Astrocyte (in vitro differentiated cells and primary cell): Measurements from ENCODE around the gene PLEKHH3. TPM values are rescaled to one million over a fixed set of nuclear protein-coding genes. Genes with fewer than 3 reads are reported as not detected.
A peak's percentile ranks its signal among the peaks of the same experiment; 100 is the strongest.

Source experiments
- DNase-seq: peaks from one replicate; pipeline ENCODE4 v3.0.0-alpha.2; 2010; ENCODE audit warnings: low read depth
- FAIRE-seq: peaks from 2 replicates; lab custom pipeline; 2011; peaks lifted over from hg19 to GRCh38; lab: Jason Lieb, UNC
- H2AFZ ChIP-seq: 2 replicates; pipeline ENCODE4 v1.6.0; 2012; ENCODE audit warnings: low read depth, low read length, inconsistent platforms
- H3K27ac ChIP-seq: 2 replicates; pipeline ENCODE4 v1.5.1; 2011; ENCODE audit warnings: low read depth, low read length, inconsistent platforms
- H3K27me3 ChIP-seq: 2 replicates; pipeline ENCODE4 v1.6.0; 2011; ENCODE audit warnings: low read length, inconsistent platforms; ENCODE audit not compliant: insufficient read depth
- H3K36me3 ChIP-seq: 2 replicates; pipeline ENCODE4 v1.5.1; 2011; ENCODE audit warnings: low read length, inconsistent platforms; ENCODE audit not compliant: insufficient read depth
- H3K4me1 ChIP-seq: 2 replicates; pipeline ENCODE4 v1.5.1; 2011; ENCODE audit warnings: low read length, inconsistent platforms; ENCODE audit not compliant: insufficient read depth
- H3K4me2 ChIP-seq: 2 replicates; pipeline ENCODE4 v1.6.0; 2012; ENCODE audit warnings: low read length, inconsistent platforms
- H3K4me3 ChIP-seq: 2 replicates; pipeline ENCODE4 v1.5.1; 2011; ENCODE audit warnings: low read depth, mild to moderate bottlenecking, low read length, inconsistent platforms; ENCODE audit not compliant: insufficient read depth
- H3K79me2 ChIP-seq: 2 replicates; pipeline ENCODE4 v1.6.0; 2012; ENCODE audit warnings: mild to moderate bottlenecking, low read length, inconsistent platforms; ENCODE audit not compliant: insufficient read depth
- H3K9ac ChIP-seq: 2 replicates; pipeline ENCODE4 v1.6.0; 2012; ENCODE audit warnings: mild to moderate bottlenecking, low read length, inconsistent platforms
- H3K9me3 ChIP-seq: 2 replicates; pipeline ENCODE4 v1.5.1; 2012; ENCODE audit warnings: low read depth, mild to moderate bottlenecking, low read length, inconsistent platforms; ENCODE audit not compliant: insufficient read depth
- H4K20me1 ChIP-seq: 2 replicates; pipeline ENCODE4 v1.6.0; 2012; ENCODE audit warnings: low read length, inconsistent platforms; ENCODE audit not compliant: insufficient read depth
- H3K27ac Mint-ChIP-seq: one replicate; pipeline ENCODE4 v1.8.0; 2021; ENCODE audit warnings: mild to moderate bottlenecking, mixed read lengths; ENCODE audit not compliant: unreplicated experiment
- H3K27me3 Mint-ChIP-seq: one replicate; pipeline ENCODE4 v1.8.0; 2021; ENCODE audit warnings: low read depth, mixed read lengths; ENCODE audit not compliant: unreplicated experiment
- H3K36me3 Mint-ChIP-seq: one replicate; pipeline ENCODE4 v1.8.0; 2021; ENCODE audit warnings: low read depth, mixed read lengths; ENCODE audit not compliant: unreplicated experiment
- H3K4me1 Mint-ChIP-seq: one replicate; pipeline ENCODE4 v1.8.0; 2021; ENCODE audit warnings: low read depth, mixed read lengths; ENCODE audit not compliant: unreplicated experiment
- H3K4me3 Mint-ChIP-seq: one replicate; pipeline ENCODE4 v1.8.0; 2021; ENCODE audit warnings: mild to moderate bottlenecking, moderate library complexity, mixed read lengths; ENCODE audit not compliant: unreplicated experiment
- H3K9me3 Mint-ChIP-seq: one replicate; pipeline ENCODE4 v1.8.0; 2021; ENCODE audit warnings: mild to moderate bottlenecking, mixed read lengths; ENCODE audit not compliant: unreplicated experiment
- CTCF ChIP-seq: IDR thresholded peaks from 2 replicates; pipeline ENCODE4 v1.5.1; 2011; ENCODE audit warnings: low read depth, mild to moderate bottlenecking, inconsistent platforms, low read length, moderate library complexity; ENCODE audit not compliant: insufficient read depth
- EZH2 ChIP-seq: IDR thresholded peaks from 2 replicates; pipeline ENCODE4 v1.6.1; 2012; ENCODE audit warnings: mild to moderate bottlenecking, low read length, inconsistent platforms; ENCODE audit not compliant: insufficient read depth
- total RNA-seq: library from RNA; stranded (reverse); gene quantifications from 2 replicates; pipeline ENCODE4 v1.2.1, GENCODE V29; 2021

PLEKHH3 gene
- total RNA-seq, 1 donor from 2014 or later: 14.5 TPM

GRCh38 chr17:42673885-42674754 lies 2.7 kb downstream of the PLEKHH3 start:
- H3K79me2 ChIP-seq: peaks cover 23% of the 10 kb centered on the region
- no peaks in the 10 kb centered on the region for H3K27me3 ChIP-seq
- H3K36me3 Mint-ChIP-seq: peaks cover 13% of the 10 kb centered on the region
- peaks cover 10% of the 10 kb centered on the region for H3K4me1 Mint-ChIP-seq
- peaks cover 6% of the 10 kb centered on the region for H3K27me3 Mint-ChIP-seq
- DNase-seq (peak; percentile 31), FAIRE-seq (no peak)
- H3K9me3 ChIP-seq: no peaks in the 10 kb centered on the region
- peak overlapping the region; percentile 41 for H2AFZ ChIP-seq
- no peak overlapping the region for H3K27ac ChIP-seq
- H3K4me3 ChIP-seq: peak overlapping the region; percentile 43
- TF ChIP-seq EZH2 (no peak), CTCF (peak; percentile 20)
- peaks cover 63% of the 10 kb centered on the region for H4K20me1 ChIP-seq
- no peak overlapping the region for H3K27ac Mint-ChIP-seq
- H3K4me2 ChIP-seq: peak overlapping the region; percentile 90
- H3K4me1 ChIP-seq: peaks cover 41% of the 10 kb centered on the region
- no peaks in the 10 kb centered on the region for H3K9me3 Mint-ChIP-seq
- peaks cover 3% of the 10 kb centered on the region for H3K36me3 ChIP-seq
- H3K9ac ChIP-seq: no peak overlapping the region
- peak overlapping the region; percentile 77 for H3K4me3 Mint-ChIP-seq

- H2AFZ ChIP-seq: peak overlapping the region; percentile 41
- TF ChIP-seq EZH2: no peak
- no peak for TF ChIP-seq CTCF
- FAIRE-seq: no peak
- peaks cover 23% of the 10 kb centered on the region for H3K79me2 ChIP-seq
- H3K9ac ChIP-seq: no peak overlapping the region
- H3K36me3 ChIP-seq: peaks cover 3% of the 10 kb centered on the region
- no peaks in the 10 kb centered on the region for H3K27me3 ChIP-seq
- Mint-ChIP-seq H3K36me3 (peaks cover 20% of the 10 kb centered on the region), H3K4me1 (peaks cover 7% of the 10 kb centered on the region), H3K27ac (no peak overlapping the region), H3K9me3 (no peaks in the 10 kb centered on the region), H3K27me3 (peaks cover 6% of the 10 kb centered on the region), H3K4me3 (no peak overlapping the region)
- no peaks in the 10 kb centered on the region for H3K9me3 ChIP-seq
- H3K4me1 ChIP-seq: peaks cover 35% of the 10 kb centered on the region
- DNase-seq: no peak
- no peak overlapping the region for H3K27ac ChIP-seq
- no peak overlapping the region for H3K4me3 ChIP-seq
- peak overlapping the region; percentile 90 for H3K4me2 ChIP-seq
- peaks cover 65% of the 10 kb centered on the region for H4K20me1 ChIP-seq
Measured at GRCh38 chr17:42673266-42673884, 3.4 kb downstream of the PLEKHH3 start.
